Large intestine (tissue), 3 donors: ENCODE data around the gene TAS1R3. TPM values are rescaled to one million over a fixed set of nuclear protein-coding genes. Genes with fewer than 3 reads are reported as not detected.
A peak's percentile ranks its signal among the peaks of the same experiment; 100 is the strongest.

Experiments used
- DNase-seq, 2 donors: peaks; one replicate each; pipeline versions ENCODE4 v3.0.0 to v3.0.0-alpha.2; 2013
- H3K27ac ChIP-seq: one replicate; pipeline ENCODE4 v1.5.1; 2013; ENCODE audit warnings: low read length
- H3K27me3 ChIP-seq: 2 replicates; pipeline ENCODE4 v1.6.1; 2013; ENCODE audit warnings: low read length; ENCODE audit not compliant: control insufficient read depth, insufficient read depth
- H3K36me3 ChIP-seq: 2 replicates; pipeline ENCODE4 v1.6.1; 2013; ENCODE audit warnings: low read length; ENCODE audit not compliant: control insufficient read depth, insufficient read depth
- H3K4me1 ChIP-seq: one replicate; pipeline ENCODE4 v1.6.1; 2013; ENCODE audit warnings: low read length; ENCODE audit not compliant: control insufficient read depth, insufficient read depth
- H3K4me3 ChIP-seq: one replicate; pipeline ENCODE4 v1.5.1; 2013; ENCODE audit warnings: low read length
- H3K9me3 ChIP-seq: one replicate; pipeline ENCODE4 v1.6.1; 2013; ENCODE audit warnings: mild to moderate bottlenecking, low read depth, low read length, moderate library complexity; ENCODE audit not compliant: control insufficient read depth
- WGBS: methylation state at CpG from one replicate; pipeline ENCODE4 v1.1.5; 2013; ENCODE audit warnings: low lambda C conversion rate; ENCODE audit not compliant: insufficient coverage; 5-methylcytosine and 5-hydroxymethylcytosine counted together
- polyA plus RNA-seq: library from polyadenylated mRNA; unstranded; fragments of 120-200 nt; gene quantifications from one replicate; pipeline ENCODE4 v1.2.1, GENCODE V29; 2013

The TAS1R3 gene
- polyA plus RNA-seq, 1 donor, result 0.69 TPM

DNA sequence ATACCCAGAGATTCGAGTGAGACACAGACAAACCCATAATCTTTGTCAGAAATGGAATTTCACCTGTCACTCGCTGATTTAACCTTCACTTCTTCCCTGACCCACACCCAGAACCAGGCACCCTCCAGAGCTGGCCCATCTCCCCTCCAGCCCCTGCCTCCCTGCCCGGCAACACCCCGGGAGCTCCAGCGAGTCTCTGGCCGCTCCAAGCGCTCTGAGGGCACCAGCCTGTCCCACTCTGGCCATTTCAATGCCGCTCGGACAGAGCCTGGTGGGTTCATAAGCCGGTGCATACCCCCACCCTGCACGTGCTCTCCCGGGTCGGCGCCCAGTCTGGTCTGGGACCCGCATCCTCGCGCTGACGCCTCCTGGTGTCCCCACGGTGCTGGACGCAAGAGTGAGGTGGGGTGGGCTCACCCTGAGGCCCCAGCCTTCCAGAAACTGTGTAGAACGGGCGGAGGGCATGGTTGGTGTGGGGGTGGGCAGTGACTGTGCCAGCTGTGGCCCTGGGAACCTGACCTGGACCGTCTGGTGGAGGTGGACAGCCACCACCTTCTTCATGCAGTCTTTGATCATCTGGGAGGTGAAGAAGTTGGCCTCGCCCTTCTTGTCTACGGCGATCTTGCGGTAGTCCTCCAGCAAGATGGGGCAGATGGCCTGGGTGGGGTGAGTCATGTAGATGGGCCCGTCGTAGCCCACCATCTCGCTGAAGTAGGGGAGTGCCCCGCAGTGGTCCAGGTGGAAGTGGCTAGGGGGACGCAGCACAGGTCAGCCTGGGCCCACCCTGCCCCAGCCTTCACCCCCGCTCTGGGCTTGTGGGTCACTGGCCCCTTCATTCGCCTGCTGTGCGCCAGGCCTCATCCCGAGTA lies 12.1 kb upstream of the TAS1R3 start:
- 100% methylated on average over 1 of the region's 36 CpGs for WGBS
- Histone ChIP-seq H3K4me3 (no peak overlapping the region), H3K27me3 (no peaks in the 10 kb centered on the region), H3K9me3 (no peaks in the 10 kb centered on the region), H3K4me1 (peaks cover 3% of the 10 kb centered on the region), H3K27ac (no peak overlapping the region), H3K36me3 (peaks cover 57% of the 10 kb centered on the region)
- no peak for DNase-seq

DNA sequence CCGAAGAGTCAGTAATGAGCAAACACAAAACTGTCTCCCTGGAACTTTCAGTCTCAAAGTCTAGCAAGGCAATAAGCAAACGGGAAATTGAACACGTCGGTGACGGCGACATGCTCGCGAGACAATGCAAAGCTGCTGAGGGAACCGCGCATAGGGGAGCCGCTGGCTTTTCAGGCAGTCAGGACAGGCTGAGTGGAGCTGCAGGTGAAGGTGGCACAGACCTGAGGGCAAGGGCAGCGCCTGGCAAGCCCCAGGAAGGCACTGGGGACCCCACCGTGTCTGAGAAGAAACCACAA lies 11.5 kb upstream of the TAS1R3 start:
- H3K27me3 ChIP-seq, result no peaks in the 10 kb centered on the region
- H3K9me3 ChIP-seq, result no peaks in the 10 kb centered on the region
- H3K27ac ChIP-seq, result no peak overlapping the region
- peaks cover 51% of the 10 kb centered on the region for H3K36me3 ChIP-seq
- peaks cover 3% of the 10 kb centered on the region for H3K4me1 ChIP-seq
- DNase-seq, result no peak
- no peak overlapping the region for H3K4me3 ChIP-seq
- no CpG with 5 or more reads among the region's 13 CpGs for WGBS

DNA sequence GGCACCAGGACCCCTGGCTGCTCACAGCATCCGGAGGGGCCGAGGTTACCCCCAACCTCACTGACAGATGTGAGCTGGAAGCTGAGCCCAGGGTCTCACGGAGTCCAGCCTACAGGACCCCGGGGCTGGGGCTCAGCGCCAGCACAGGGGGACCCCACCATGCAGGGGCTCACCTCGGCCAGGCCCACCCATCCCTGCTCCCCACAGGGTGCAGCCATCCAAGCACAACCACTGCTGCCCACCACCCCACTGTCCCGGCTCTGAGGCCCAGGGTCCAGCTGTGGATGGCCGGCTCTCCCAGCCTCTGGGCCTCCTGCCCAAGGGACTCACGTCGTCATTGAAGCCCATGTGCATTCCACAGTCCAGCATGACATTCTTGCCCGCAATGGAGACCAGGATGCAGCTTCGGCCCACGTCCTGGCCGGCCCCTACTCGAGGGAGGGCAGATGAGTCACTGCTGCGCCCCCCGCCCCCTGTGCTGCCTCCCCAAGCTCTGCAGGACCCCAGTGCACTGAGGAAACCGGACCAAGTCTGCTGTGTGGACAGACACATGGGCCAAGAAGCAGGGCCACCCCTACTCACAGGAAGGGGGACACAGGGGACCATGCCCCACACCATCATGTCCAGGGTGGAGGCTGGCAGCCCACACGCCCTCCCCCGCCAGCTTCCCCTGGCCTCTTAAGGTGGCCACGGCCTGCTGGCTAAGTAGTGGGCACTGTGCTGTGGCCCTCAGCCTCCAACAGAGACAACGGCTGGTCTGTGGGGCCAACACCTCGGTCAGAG lies 10.2 kb upstream of the TAS1R3 start:
- H3K36me3 ChIP-seq, result peaks cover 44% of the 10 kb centered on the region
- H3K9me3 ChIP-seq, result no peaks in the 10 kb centered on the region
- no CpG with 5 or more reads among the region's 23 CpGs for WGBS
- no peak overlapping the region for H3K27ac ChIP-seq
- no peaks in the 10 kb centered on the region for H3K27me3 ChIP-seq
- no peak overlapping the region for H3K4me3 ChIP-seq
- DNase-seq, result no peak
- H3K4me1 ChIP-seq, result peaks cover 10% of the 10 kb centered on the region

DNA sequence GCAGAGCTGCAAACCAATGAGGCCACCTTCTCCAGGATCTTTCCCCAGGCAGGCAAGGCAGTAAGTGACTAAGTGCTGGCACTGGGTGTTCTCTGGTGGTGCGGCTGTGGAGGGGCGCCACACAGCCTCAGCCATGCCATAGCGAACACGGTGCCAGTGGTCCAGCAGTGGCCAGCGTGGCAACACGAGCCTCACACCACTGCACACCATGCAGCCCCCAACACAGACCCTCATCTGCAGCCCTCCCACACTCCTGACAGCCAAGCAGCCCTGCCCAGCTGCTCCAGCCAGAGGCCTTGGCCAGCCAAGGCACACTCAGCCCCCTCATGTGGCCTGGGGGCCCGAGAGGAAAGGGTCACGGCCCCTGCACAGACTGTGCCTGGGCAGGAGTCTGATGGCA lies 9.6 kb upstream of the TAS1R3 start:
- Histone ChIP-seq H3K4me1 (peaks cover 16% of the 10 kb centered on the region), H3K9me3 (no peaks in the 10 kb centered on the region), H3K4me3 (no peak overlapping the region), H3K27me3 (no peaks in the 10 kb centered on the region), H3K27ac (no peak overlapping the region), H3K36me3 (peaks cover 46% of the 10 kb centered on the region)
- WGBS, result no CpG with 5 or more reads among the region's 8 CpGs
- no peak for DNase-seq

DNA sequence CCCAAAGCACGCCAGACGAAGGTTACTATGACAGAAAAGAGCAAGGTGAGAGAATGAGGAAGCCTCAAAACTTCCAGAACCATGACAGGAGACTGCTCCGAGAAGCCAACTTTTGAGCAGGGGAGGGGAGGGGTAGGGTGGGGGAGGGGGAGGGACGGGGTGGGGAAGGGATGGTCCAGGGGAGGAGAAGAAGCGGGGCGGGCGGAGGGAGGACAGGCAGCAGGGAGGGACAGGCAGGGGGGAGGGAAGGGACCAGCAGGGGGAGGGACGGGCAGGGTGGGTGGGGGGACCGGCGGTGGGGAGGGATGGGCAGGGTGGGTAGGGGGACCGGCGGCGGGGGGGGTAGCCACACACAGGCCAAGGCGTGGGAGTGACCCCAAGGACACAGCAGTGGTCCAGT lies 8.7 kb upstream of the TAS1R3 start:
- no peak overlapping the region for H3K4me3 ChIP-seq
- H3K4me1 ChIP-seq, result peaks cover 17% of the 10 kb centered on the region
- peaks cover 50% of the 10 kb centered on the region for H3K36me3 ChIP-seq
- DNase-seq, result no peak
- no peaks in the 10 kb centered on the region for H3K27me3 ChIP-seq
- WGBS, result no CpG with 5 or more reads among the region's 14 CpGs
- H3K27ac ChIP-seq, result no peak overlapping the region
- no peaks in the 10 kb centered on the region for H3K9me3 ChIP-seq

DNA sequence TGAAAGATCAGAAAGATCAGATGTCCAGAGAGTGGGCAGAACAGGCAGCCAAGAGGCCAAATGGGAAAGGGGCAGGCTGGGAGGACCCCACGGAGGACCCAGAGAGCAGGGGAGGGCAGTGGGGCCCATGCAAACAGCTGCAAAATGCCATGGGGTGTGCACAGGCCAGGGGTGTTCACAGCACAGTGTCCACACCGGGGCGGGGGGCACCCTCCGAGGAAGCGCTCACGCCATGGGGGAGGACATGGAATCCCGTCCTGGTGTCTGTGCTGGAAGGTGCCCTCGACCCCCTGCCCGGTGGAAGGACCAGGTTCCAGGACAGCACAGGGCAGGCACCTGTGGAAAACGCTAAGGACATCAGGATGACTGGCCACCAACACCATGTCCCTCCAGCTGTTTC lies 8.1 kb upstream of the TAS1R3 start:
- Histone ChIP-seq H3K36me3 (peaks cover 53% of the 10 kb centered on the region), H3K9me3 (no peaks in the 10 kb centered on the region), H3K27ac (no peak overlapping the region), H3K27me3 (no peaks in the 10 kb centered on the region), H3K4me1 (peaks cover 17% of the 10 kb centered on the region), H3K4me3 (no peak overlapping the region)
- WGBS, result no CpG with 5 or more reads among the region's 10 CpGs
- DNase-seq, result no peak

DNA sequence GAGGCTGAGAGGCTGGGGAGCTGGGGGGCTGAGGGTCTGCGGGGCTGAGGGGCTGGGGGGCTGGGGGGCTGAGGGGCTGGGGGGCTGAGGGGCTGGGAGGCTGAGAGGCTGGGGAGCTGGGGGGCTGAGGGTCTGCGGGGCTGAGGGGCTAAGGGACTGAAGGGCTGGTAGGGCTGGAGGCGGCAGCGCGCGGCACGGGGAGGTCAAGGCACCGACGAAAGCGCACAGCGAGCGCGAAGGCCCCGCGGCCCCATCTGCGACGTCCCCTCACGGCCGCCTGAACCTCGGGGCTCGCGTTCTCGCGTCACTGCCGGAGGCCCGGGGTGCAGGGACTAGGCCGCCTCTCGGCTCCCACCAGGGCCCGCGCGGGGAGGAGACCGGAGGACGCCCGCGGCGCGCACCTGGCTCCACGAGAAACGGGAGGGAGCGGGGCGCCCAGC lies 7.0 kb upstream of the TAS1R3 start:
- H3K4me1 ChIP-seq, result peaks cover 17% of the 10 kb centered on the region
- H3K27ac ChIP-seq, result peak overlapping the region; percentile 53
- DNase-seq, result no peak
- no peaks in the 10 kb centered on the region for H3K27me3 ChIP-seq
- peaks cover 54% of the 10 kb centered on the region for H3K36me3 ChIP-seq
- H3K9me3 ChIP-seq, result no peaks in the 10 kb centered on the region
- no CpG with 5 or more reads among the region's 41 CpGs for WGBS
- peak overlapping the region; percentile 64 for H3K4me3 ChIP-seq

DNA sequence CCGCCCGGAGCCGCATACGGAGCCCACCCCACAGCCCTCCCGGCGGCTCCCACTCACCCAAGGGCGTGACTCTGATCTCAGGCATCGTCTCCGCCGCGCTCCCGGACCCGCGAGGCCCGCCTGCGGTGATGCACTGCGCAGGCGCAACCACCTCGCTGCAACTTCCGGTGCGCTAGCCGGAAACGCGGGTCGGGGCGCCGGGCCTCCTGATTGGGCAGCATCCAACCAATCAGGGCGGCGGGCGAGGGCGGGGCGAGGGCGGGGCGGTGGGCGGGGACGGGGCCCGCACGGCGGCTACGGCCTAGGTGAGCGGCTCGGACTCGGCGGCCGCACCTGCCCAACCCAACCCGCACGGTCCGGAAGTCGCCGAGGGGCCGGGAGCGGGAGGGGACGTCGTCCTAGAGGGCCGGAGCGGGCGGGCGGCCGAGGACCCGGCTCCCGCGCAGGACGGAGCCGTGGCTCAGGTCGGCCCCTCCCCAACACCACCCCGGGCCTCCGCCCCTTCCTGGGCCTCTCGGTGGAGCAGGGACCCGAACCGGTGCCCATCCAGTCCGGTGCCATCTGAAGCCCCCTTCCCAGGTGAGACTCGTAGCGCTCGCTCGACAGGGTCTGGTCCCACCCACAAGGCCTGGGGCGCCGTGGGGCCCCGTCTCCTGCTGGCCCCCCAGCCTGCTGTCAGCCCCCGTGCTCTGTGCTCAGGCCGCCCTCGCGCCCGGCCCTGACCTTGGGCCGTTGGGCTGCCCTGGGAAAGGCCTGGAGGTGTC lies 6.4 kb upstream of the TAS1R3 start, which contains the start of the genes CPTP and INTS11:
Gene CPTP, plus strand, starts transcription at position 279 of the 764 bp plus-strand sequence. CDS start 2,109 bp downstream, outside the sequence.
Gene INTS11, minus strand, starts transcription at position 137 of the 764 bp plus-strand sequence. Its CDS starts 52 bp downstream, at position 85.
- Histone ChIP-seq H3K36me3 (peaks cover 48% of the 10 kb centered on the region), H3K27ac (peak within 1 kb of the TSS; percentile 69), H3K4me3 (peak within 1 kb of the TSS; percentile 79), H3K27me3 (no peaks in the 10 kb centered on the region), H3K4me1 (peaks cover 17% of the 10 kb centered on the region), H3K9me3 (no peaks in the 10 kb centered on the region)
- no CpG with 5 or more reads among the region's 84 CpGs for WGBS
- DNase-seq, result peak; percentile 92 to 94

DNA sequence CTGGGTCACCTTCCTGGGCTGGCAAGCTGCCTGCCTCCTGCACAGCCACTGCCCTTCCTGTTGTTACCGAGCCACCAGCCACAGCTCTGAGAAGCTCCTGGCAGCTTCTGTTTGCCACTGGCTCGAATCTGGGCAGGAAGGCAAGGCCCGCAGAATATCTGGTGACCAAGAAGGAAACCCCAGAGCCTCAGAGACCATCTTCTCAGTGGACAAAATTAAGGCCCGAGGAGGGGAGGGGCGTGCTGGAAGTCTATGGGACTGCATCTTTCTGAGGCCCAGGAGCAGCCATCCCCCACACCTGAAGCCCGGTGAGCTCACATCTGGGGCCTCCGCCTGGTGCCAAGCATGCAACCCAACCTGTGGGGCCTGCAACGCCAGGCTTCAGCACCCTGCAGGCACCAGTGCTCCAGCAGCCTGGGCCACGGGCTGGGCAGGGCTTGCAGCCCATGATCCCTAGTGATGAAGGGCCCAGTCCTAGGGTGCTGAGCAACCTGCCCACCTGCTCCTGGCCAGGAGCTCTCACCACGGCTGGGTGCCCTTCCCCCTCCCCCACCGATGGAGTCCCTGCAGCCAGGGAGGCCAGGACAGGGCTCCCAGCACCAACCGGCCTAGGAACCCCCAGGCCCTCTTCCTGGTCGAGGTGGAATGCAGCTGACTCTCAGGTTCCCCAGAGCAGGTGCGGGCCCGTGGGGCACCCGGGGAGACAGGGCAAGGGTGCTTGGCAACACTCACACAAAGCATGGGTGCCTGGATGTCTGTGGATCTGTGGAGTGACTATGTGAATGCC lies 5.6 kb upstream of the TAS1R3 start:
- Histone ChIP-seq H3K36me3 (peaks cover 41% of the 10 kb centered on the region), H3K4me3 (peak overlapping the region; percentile 79), H3K27ac (peak overlapping the region; percentile 69), H3K9me3 (peaks cover 4% of the 10 kb centered on the region), H3K27me3 (no peaks in the 10 kb centered on the region), H3K4me1 (peaks cover 23% of the 10 kb centered on the region)
- WGBS, result no CpG with 5 or more reads among the region's 16 CpGs
- DNase-seq, result no peak
